Activated B cell treated with CpG ODN at 0.5 μM for 24 hours (primary cell): ENCODE results near the gene GGT7. TPM values are rescaled to one million over a fixed set of nuclear protein-coding genes. Genes with fewer than 3 reads are reported as not detected.

ENCODE experiments used
- ATAC-seq: fragments of 200-7000 bp; cut with Tn5 transposase; one replicate; pipeline ENCODE4 v1.10.0; 2021; ENCODE audit warnings: low read depth, mild to moderate bottlenecking, moderate library complexity
- CTCF ChIA-PET: fragments of 350-600 bp; sonication (Branson Sonifier 250); formaldehyde crosslinking; loops from one replicate; lab custom pipeline; 2021; ENCODE audit warnings: antibody characterized with exemption; lab: Charles Lee
- POLR2A ChIA-PET: fragments of 350-600 bp; sonication (Branson Sonifier 250); formaldehyde crosslinking; loops from one replicate; lab custom pipeline; 2021; ENCODE audit warnings: antibody characterized with exemption; lab: Charles Lee
- DNase-seq: peaks from one replicate; pipeline ENCODE4 v3.0.0; 2022
- H3K27ac Mint-ChIP-seq: one replicate; pipeline ENCODE4 v1.8.0; 2020; ENCODE audit warnings: mixed read lengths
- H3K27me3 Mint-ChIP-seq: one replicate; pipeline ENCODE4 v1.8.0; 2021; ENCODE audit warnings: mixed read lengths
- H3K36me3 Mint-ChIP-seq: one replicate; pipeline ENCODE4 v1.8.0; 2021; ENCODE audit warnings: low read depth, mixed read lengths
- H3K4me1 Mint-ChIP-seq: one replicate; pipeline ENCODE4 v1.8.0; 2021; ENCODE audit warnings: mixed read lengths
- H3K4me3 Mint-ChIP-seq: one replicate; pipeline ENCODE4 v1.8.0; 2020; ENCODE audit warnings: mild to moderate bottlenecking, mixed read lengths
- H3K9me3 Mint-ChIP-seq: one replicate; pipeline ENCODE4 v1.8.0; 2020; ENCODE audit warnings: mixed read lengths
- CTCF ChIP-seq: fragments of 200-600 bp; IDR thresholded peaks from one replicate; pipeline ENCODE4 v1.8.0; 2022; ENCODE audit warnings: antibody characterized with exemption, mild to moderate bottlenecking
- intact Hi-C: fragments of 100-400 bp; cut with micrococcal nuclease; formaldehyde crosslinking; loops from one replicate; pipeline ENCODE4 v1.15.1; 2024
- total RNA-seq: library from RNA; stranded (reverse); gene quantifications from 2 replicates; pipeline ENCODE4 v1.2.3, GENCODE V29; 2022

Gene GGT7
- total RNA-seq, 1 donor from 2014 or later, result 20.6 TPM

- CTCF ChIA-PET, result interaction anchor here (1.6 kb wide), 1 partner anchor 27 kb away, joined by 7 read pairs; no protein-coding TSS in a partner anchor
- ATAC-seq (no peak), DNase-seq (no peak)
- POLR2A ChIA-PET, result interaction anchor here (0.5 kb wide), 1 partner anchor 1346 kb away, joined by 6 read pairs; no protein-coding TSS in a partner anchor
- Mint-ChIP-seq H3K36me3 (peaks cover 6% of the 10 kb centered on the region), H3K4me1 (peaks cover 16% of the 10 kb centered on the region), H3K9me3 (no peaks in the 10 kb centered on the region), H3K27ac (no peak overlapping the region), H3K4me3 (no peak overlapping the region), H3K27me3 (no peaks in the 10 kb centered on the region)
- TF ChIP-seq CTCF, result no peak
- intact Hi-C loops, result no loop called here
Measured at GRCh38 chr20:34797012-34797995, 75.4 kb downstream of the GGT7 start.

Other genes starting within 250 kb of the GGT7 start
- gene PIGU, start 195.8 kb downstream of the GGT7 start, total RNA-seq, result 14.7 and 15.3 TPM in 2 replicates
- 4.0 and 4.2 TPM in 2 replicates for gene TP53INP2, start 168.5 kb downstream of the GGT7 start, total RNA-seq
- 23.7 and 24.0 TPM in 2 replicates for gene NCOA6, start 47.2 kb downstream of the GGT7 start, total RNA-seq
- 8.4 and 11.3 TPM in 2 replicates for gene ACSS2, start 3.8 kb upstream of the GGT7 start, total RNA-seq
- gene GSS, start 83.0 kb upstream of the GGT7 start, total RNA-seq, result 26.1 and 27.5 TPM in 2 replicates
- 0.20 and 0.35 TPM in 2 replicates for gene MYH7B, start 83.0 kb upstream of the GGT7 start, total RNA-seq
- 58.3 and 60.2 TPM in 2 replicates for gene TRPC4AP, start 220.0 kb upstream of the GGT7 start, total RNA-seq